Osteocyte (in vitro differentiated cells): ENCODE results near the gene GRPEL2. TPM values are rescaled to one million over a fixed set of nuclear protein-coding genes. Genes with fewer than 3 reads are reported as not detected.

Experiments
- DNase-seq: peaks from one replicate; pipeline ENCODE4 v3.0.0; 2021; ENCODE audit warnings: mixed read lengths; ENCODE audit not compliant: unreplicated experiment; ENCODE audit errors: extremely low spot score
- H3K27ac Mint-ChIP-seq: one replicate; pipeline ENCODE4 v1.8.0; 2021; ENCODE audit warnings: mild to moderate bottlenecking, mixed read lengths; ENCODE audit not compliant: unreplicated experiment
- H3K27me3 Mint-ChIP-seq: one replicate; pipeline ENCODE4 v1.8.0; 2021; ENCODE audit warnings: mixed read lengths; ENCODE audit not compliant: unreplicated experiment
- H3K36me3 Mint-ChIP-seq: one replicate; pipeline ENCODE4 v1.8.0; 2021; ENCODE audit warnings: mixed read lengths; ENCODE audit not compliant: unreplicated experiment
- H3K4me1 Mint-ChIP-seq: one replicate; pipeline ENCODE4 v1.8.0; 2021; ENCODE audit warnings: mixed read lengths; ENCODE audit not compliant: unreplicated experiment
- H3K4me3 Mint-ChIP-seq: one replicate; pipeline ENCODE4 v1.8.0; 2021; ENCODE audit warnings: mild to moderate bottlenecking, moderate library complexity, mixed read lengths; ENCODE audit not compliant: unreplicated experiment
- H3K9me3 Mint-ChIP-seq: one replicate; pipeline ENCODE4 v1.8.0; 2021; ENCODE audit warnings: mixed read lengths; ENCODE audit not compliant: unreplicated experiment
- CTCF ChIP-seq: fragments of 200-600 bp; sonication (generic); IDR thresholded peaks from 2 replicates; pipeline ENCODE4 v1.5.0; 2021; ENCODE audit warnings: antibody characterized with exemption, mild to moderate bottlenecking, moderate library complexity
- total RNA-seq: library from RNA; stranded (reverse); gene quantifications from 2 replicates; pipeline ENCODE4 v1.2.1, GENCODE V29; 2021

Gene GRPEL2
- total RNA-seq, 1 donor from 2014 or later = 25.2 TPM

- Mint-ChIP-seq H3K27ac (no peak overlapping the region), H3K4me3 (no peak overlapping the region), H3K27me3 (no peaks in the 10 kb centered on the region), H3K9me3 (no peaks in the 10 kb centered on the region), H3K4me1 (peaks cover 16% of the 10 kb centered on the region), H3K36me3 (no peaks in the 10 kb centered on the region)
- DNase-seq = no peak
- peak; percentile 78 for TF ChIP-seq CTCF
Observed at GRCh38 chr5:149317281-149318048, 27.8 kb upstream of the GRPEL2 start.

- H3K27me3 Mint-ChIP-seq = no peaks in the 10 kb centered on the region
- no peak for TF ChIP-seq CTCF
- H3K9me3 Mint-ChIP-seq = no peaks in the 10 kb centered on the region
- H3K4me3 Mint-ChIP-seq = no peak overlapping the region
- no peak for DNase-seq
- no peaks in the 10 kb centered on the region for H3K36me3 Mint-ChIP-seq
- H3K27ac Mint-ChIP-seq = no peak overlapping the region
- H3K4me1 Mint-ChIP-seq = peaks cover 32% of the 10 kb centered on the region
Observed at GRCh38 chr5:149319174-149319573, 26.1 kb upstream of the GRPEL2 start.

- Mint-ChIP-seq H3K9me3 (no peaks in the 10 kb centered on the region), H3K27me3 (no peaks in the 10 kb centered on the region), H3K4me3 (no peak overlapping the region), H3K27ac (peak overlapping the region; percentile 93), H3K36me3 (no peaks in the 10 kb centered on the region), H3K4me1 (peaks cover 48% of the 10 kb centered on the region)
- no peak for TF ChIP-seq CTCF
- DNase-seq = peak; percentile 92
Observed at GRCh38 chr5:149320791-149321330, 24.4 kb upstream of the GRPEL2 start.

GRCh38 chr5:149322518-149322917 is 22.8 kb upstream of the GRPEL2 start:
- DNase-seq = no peak
- no peak for TF ChIP-seq CTCF
- Mint-ChIP-seq H3K36me3 (no peaks in the 10 kb centered on the region), H3K27me3 (no peaks in the 10 kb centered on the region), H3K4me3 (no peak overlapping the region), H3K27ac (no peak overlapping the region), H3K4me1 (peaks cover 50% of the 10 kb centered on the region), H3K9me3 (no peaks in the 10 kb centered on the region)

- no peak overlapping the region for H3K4me3 Mint-ChIP-seq
- H3K4me1 Mint-ChIP-seq = peaks cover 50% of the 10 kb centered on the region
- H3K27ac Mint-ChIP-seq = peak overlapping the region; percentile 87
- no peaks in the 10 kb centered on the region for H3K9me3 Mint-ChIP-seq
- no peak for TF ChIP-seq CTCF
- DNase-seq = no peak
- no peaks in the 10 kb centered on the region for H3K36me3 Mint-ChIP-seq
- H3K27me3 Mint-ChIP-seq = no peaks in the 10 kb centered on the region
Observed at GRCh38 chr5:149323210-149323609, 22.1 kb upstream of the GRPEL2 start.
